OCI-M2 (cell line): Measurements from ENCODE around the gene NUP160.
"Not testable (repeated sequence)": the region's sequence is repeated elsewhere in the genome, so short reads cannot be mapped to it uniquely, and the experiment has no call there.

Source experiments
- DNase-seq: peaks from one replicate; lab custom pipeline; 2025; ENCODE audit not compliant: unreplicated experiment; lab: John Stamatoyannopoulos, UW

The NUP160 gene

GRCh38 chr11:47791774-47792430, 56.2 kb downstream of the NUP160 start:
- no peak for DNase-seq

GRCh38 chr11:47790017-47790416, 58.1 kb downstream of the NUP160 start:
- DNase-seq, result not testable (repeated sequence)

GRCh38 chr11:47788181-47788580, 60.0 kb downstream of the NUP160 start:
- DNase-seq, result no peak

- no peak for DNase-seq
These were observed 61.8 kb downstream of the NUP160 start for GRCh38 chr11:47786373-47786772.

GRCh38 chr11:47784785-47785381, 63.3 kb downstream of the NUP160 start:
- DNase-seq, result no peak

- no peak for DNase-seq
These were observed 65.0 kb downstream of the NUP160 start for GRCh38 chr11:47783087-47783610.

GRCh38 chr11:47778878-47779483, 69.2 kb downstream of the NUP160 start:
- no peak for DNase-seq

GRCh38 chr11:47775240-47775869, 72.8 kb downstream of the NUP160 start:
- DNase-seq, result no peak

GRCh38 chr11:47773882-47774281, 74.3 kb downstream of the NUP160 start:
- no peak for DNase-seq

- DNase-seq, result not testable (repeated sequence)
These were observed 78.6 kb downstream of the NUP160 start for GRCh38 chr11:47769556-47769955.

- no peak for DNase-seq
These were observed 80.0 kb downstream of the NUP160 start for GRCh38 chr11:47768101-47768612.

- DNase-seq, result no peak
These were observed 81.5 kb downstream of the NUP160 start for GRCh38 chr11:47766509-47767227.

GRCh38 chr11:47765086-47765485, 83.1 kb downstream of the NUP160 start:
- no peak for DNase-seq

GRCh38 chr11:47759291-47759690, 88.9 kb downstream of the NUP160 start:
- not testable (repeated sequence) for DNase-seq

GRCh38 chr11:47756208-47756607, 91.9 kb downstream of the NUP160 start:
- DNase-seq, result no peak

- DNase-seq, result no peak
These were observed 97.4 kb downstream of the NUP160 start for GRCh38 chr11:47750725-47751124.

GRCh38 chr11:47742494-47742893, 105.7 kb downstream of the NUP160 start:
- DNase-seq, result not testable (repeated sequence)

GRCh38 chr11:47737817-47738216, 110.3 kb downstream of the NUP160 start:
- not testable (repeated sequence) for DNase-seq

GRCh38 chr11:47732271-47732670, 115.9 kb downstream of the NUP160 start:
- DNase-seq, result no peak

- DNase-seq, result no peak
These were observed 116.7 kb downstream of the NUP160 start for GRCh38 chr11:47731475-47731874.
